B cell (primary cell): ENCODE results near the gene NDEL1. TPM values are rescaled to one million over a fixed set of nuclear protein-coding genes. Genes with fewer than 3 reads are reported as not detected.

Source experiments
- ATAC-seq: fragments of 200-7000 bp; cut with Tn5 transposase; one replicate; pipeline ENCODE4 v1.10.0; 2021; ENCODE audit warnings: low read depth, mild to moderate bottlenecking, moderate number of reproducible peaks, moderate library complexity
- CTCF ChIA-PET: fragments of 350-600 bp; sonication (Branson Sonifier 250); formaldehyde crosslinking; loops from one replicate; lab custom pipeline; 2021; ENCODE audit warnings: antibody characterized with exemption, inconsistent platforms; lab: Charles Lee
- POLR2A ChIA-PET: fragments of 350-600 bp; sonication (Branson Sonifier 250); formaldehyde crosslinking; loops from one replicate; lab custom pipeline; 2021; ENCODE audit warnings: antibody characterized with exemption; lab: Charles Lee
- DNase-seq: peaks from one replicate; pipeline ENCODE4 v3.0.0; 2013
- H2AFZ ChIP-seq: 2 replicates; pipeline ENCODE4 v1.6.1; 2012; ENCODE audit warnings: mild to moderate bottlenecking, low read depth, low read length; ENCODE audit not compliant: insufficient read depth, poor library complexity, severe bottlenecking
- H3K27ac ChIP-seq, 2 donors: 1 replicate in 1 of 2; 2 replicates in 1 of 2; pipeline ENCODE4 v1.5.1; 2012 to 2013; ENCODE audit warnings: low read length in 2 of 2, mild to moderate bottlenecking in 2 of 2, moderate library complexity in 1 of 2
- H3K27me3 ChIP-seq, 4 experiments: fragments of 200-600 bp in 1 of 4; sonication (generic) in 1 of 4; replicated peaks in 1 of 4; 1 replicate in 2 of 4; 2 replicates in 2 of 4; pipeline versions ENCODE4 v1.6.1 to v1.7.0; 2013 to 2016; ENCODE audit warnings: low read length in 3 of 4, mild to moderate bottlenecking in 2 of 4, mixed read lengths in 1 of 4, moderate library complexity in 1 of 4; ENCODE audit not compliant: insufficient read depth in 4 of 4, control insufficient read depth in 3 of 4; ENCODE audit errors: control extremely low read depth in 1 of 4
- H3K36me3 ChIP-seq, 2 experiments: replicated peaks in 1 of 2; 1 replicate in 1 of 2; 2 replicates in 1 of 2; pipeline versions ENCODE4 v1.6.1 to v1.7.1; 2013; ENCODE audit warnings: low read length in 1 of 2; ENCODE audit not compliant: insufficient read depth in 2 of 2, control insufficient read depth in 1 of 2; ENCODE audit errors: control extremely low read depth in 1 of 2, extremely low read depth in 1 of 2
- H3K4me1 ChIP-seq, 2 donors: fragments of 200-600 bp in 1 of 2; sonication (generic) in 1 of 2; 1 replicate in 1 of 2; 2 replicates in 1 of 2; pipeline versions ENCODE4 v1.5.1 to v1.6.1; 2013 to 2017; ENCODE audit warnings: low read length in 2 of 2; ENCODE audit not compliant: control insufficient read depth in 2 of 2, insufficient read depth in 2 of 2
- H3K4me2 ChIP-seq: replicated peaks from 2 replicates; pipeline ENCODE3; 2012; ENCODE audit warnings: mild to moderate bottlenecking, low read depth, low read length; ENCODE audit not compliant: poor library complexity, severe bottlenecking
- H3K4me3 ChIP-seq, 5 experiments: fragments of 200-600 bp in 1 of 5; sonication (generic) in 1 of 5; 1 replicate in 3 of 5; 2 replicates in 2 of 5; pipeline versions ENCODE4 v1.5.1 to v1.7.0; 2011 to 2016; ENCODE audit warnings: low read length in 4 of 5, mild to moderate bottlenecking in 4 of 5, low read depth in 2 of 5, control low read depth in 1 of 5, moderate library complexity in 1 of 5; ENCODE audit not compliant: insufficient read depth in 1 of 5; ENCODE audit errors: control extremely low read depth in 1 of 5, extremely low read depth in 1 of 5
- H3K79me2 ChIP-seq: fragments of 200-600 bp; sonication (generic); one replicate; pipeline ENCODE4 v1.6.0; 2016; ENCODE audit warnings: low read length; ENCODE audit not compliant: control insufficient read depth, insufficient read depth
- H3K9ac ChIP-seq: fragments of 200-600 bp; sonication (generic); 2 replicates; pipeline ENCODE4 v1.6.1; 2017; ENCODE audit warnings: mild to moderate bottlenecking, low read length, moderate library complexity
- H3K9me3 ChIP-seq, 3 donors: one replicate each; pipeline versions ENCODE4 v1.6.1 to v1.7.1; 2013; ENCODE audit warnings: low read length in 2 of 3; ENCODE audit not compliant: control insufficient read depth in 2 of 3, insufficient read depth in 1 of 3; ENCODE audit errors: control extremely low read depth in 1 of 3
- H4K20me1 ChIP-seq: 2 replicates; pipeline ENCODE4 v1.6.0; 2012; ENCODE audit warnings: mild to moderate bottlenecking, low read length; ENCODE audit not compliant: insufficient read depth, control insufficient read depth, poor library complexity, severe bottlenecking
- H3K27ac Mint-ChIP-seq: one replicate; pipeline ENCODE4 v1.8.0; 2021; ENCODE audit warnings: mixed read lengths
- H3K27me3 Mint-ChIP-seq: one replicate; pipeline ENCODE4 v1.8.0; 2021; ENCODE audit warnings: mixed read lengths
- H3K4me1 Mint-ChIP-seq: one replicate; pipeline ENCODE4 v1.8.0; 2021; ENCODE audit warnings: mixed read lengths
- H3K4me3 Mint-ChIP-seq: one replicate; pipeline ENCODE4 v1.8.0; 2021; ENCODE audit warnings: mixed read lengths
- H3K9me3 Mint-ChIP-seq: one replicate; pipeline ENCODE4 v1.8.0; 2022; ENCODE audit warnings: mixed read lengths; ENCODE audit not compliant: insufficient read depth
- EZH2 ChIP-seq: IDR thresholded peaks from 2 replicates; pipeline ENCODE4 v1.6.1; 2012; ENCODE audit warnings: borderline replicate concordance, low read depth, mild to moderate bottlenecking, moderate library complexity, low read length; ENCODE audit not compliant: insufficient read depth, poor library complexity, severe bottlenecking
- WGBS: methylation state at CpG from one replicate; pipeline ENCODE4 v1.1.5; 2013; ENCODE audit warnings: missing lambda C conversion rate; ENCODE audit not compliant: insufficient coverage; 5-methylcytosine and 5-hydroxymethylcytosine counted together
- intact Hi-C: fragments of 100-400 bp; cut with micrococcal nuclease; formaldehyde crosslinking; loops from one replicate; pipeline ENCODE4 v1.10.0; 2022
- polyA plus RNA-seq: library from polyadenylated mRNA; depleted of rRNA; stranded (reverse); fragments of >200 nt; gene quantifications from 2 replicates; pipeline ENCODE4 v1.2.3, GENCODE V29; 2012
- small RNA-seq: library from RNA; depleted of rRNA; stranded (forward); fragments of <200 nt; gene quantifications from one replicate; pipeline ENCODE3, GENCODE V24; 2012; ENCODE audit warnings: low replicate concordance, low read depth; ENCODE audit not compliant: insufficient read length
- total RNA-seq, 2 donors: library from RNA; stranded (reverse); fragments of 120-200 nt in 1 of 2; gene quantifications; 1 replicate in 1 of 2; 2 replicates in 1 of 2; pipeline versions ENCODE4 v1.2.3 to v1.2.4, GENCODE V29; 2013 to 2022
- TF ChIP-seq, protein P1 (sequence below): fragments of 200-600 bp; IDR thresholded peaks from one replicate; pipeline ENCODE4 v1.8.0; 2022; ENCODE audit warnings: antibody characterized with exemption, mild to moderate bottlenecking

NDEL1 gene
- total and polyA plus RNA-seq, 2 donors (not counting 1 experiment from before 2014, with no cell fraction given) = 30.2 to 108 TPM

- Mint-ChIP-seq H3K9me3 (no peaks in the 10 kb centered on the region), H3K4me3 (no peak overlapping the region), H3K4me1 (no peaks in the 10 kb centered on the region), H3K27ac (no peak overlapping the region), H3K27me3 (no peaks in the 10 kb centered on the region)
- DNase-seq = no peak
- H3K27ac ChIP-seq = no peak overlapping the region
- no peaks in the 10 kb centered on the region for H3K36me3 ChIP-seq
- no peak for ATAC-seq
- H3K27me3 ChIP-seq = no peaks in the 10 kb centered on the region
- H3K4me2 ChIP-seq = no peak overlapping the region
- H4K20me1 ChIP-seq = no peaks in the 10 kb centered on the region
- no peaks in the 10 kb centered on the region for H3K79me2 ChIP-seq
- no peak overlapping the region for H3K9ac ChIP-seq
- no peaks in the 10 kb centered on the region for H3K9me3 ChIP-seq
- no peaks in the 10 kb centered on the region for H3K4me1 ChIP-seq
- WGBS = 100% methylated on average over 10 of the region's 11 CpGs
- CTCF ChIA-PET = no interaction called here
- no peak overlapping the region for H3K4me3 ChIP-seq
- no peak for TF ChIP-seq EZH2
- TF ChIP-seq, protein P1, sequence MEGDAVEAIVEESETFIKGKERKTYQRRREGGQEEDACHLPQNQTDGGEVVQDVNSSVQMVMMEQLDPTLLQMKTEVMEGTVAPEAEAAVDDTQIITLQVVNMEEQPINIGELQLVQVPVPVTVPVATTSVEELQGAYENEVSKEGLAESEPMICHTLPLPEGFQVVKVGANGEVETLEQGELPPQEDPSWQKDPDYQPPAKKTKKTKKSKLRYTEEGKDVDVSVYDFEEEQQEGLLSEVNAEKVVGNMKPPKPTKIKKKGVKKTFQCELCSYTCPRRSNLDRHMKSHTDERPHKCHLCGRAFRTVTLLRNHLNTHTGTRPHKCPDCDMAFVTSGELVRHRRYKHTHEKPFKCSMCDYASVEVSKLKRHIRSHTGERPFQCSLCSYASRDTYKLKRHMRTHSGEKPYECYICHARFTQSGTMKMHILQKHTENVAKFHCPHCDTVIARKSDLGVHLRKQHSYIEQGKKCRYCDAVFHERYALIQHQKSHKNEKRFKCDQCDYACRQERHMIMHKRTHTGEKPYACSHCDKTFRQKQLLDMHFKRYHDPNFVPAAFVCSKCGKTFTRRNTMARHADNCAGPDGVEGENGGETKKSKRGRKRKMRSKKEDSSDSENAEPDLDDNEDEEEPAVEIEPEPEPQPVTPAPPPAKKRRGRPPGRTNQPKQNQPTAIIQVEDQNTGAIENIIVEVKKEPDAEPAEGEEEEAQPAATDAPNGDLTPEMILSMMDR = no peak
- POLR2A ChIA-PET = no interaction called here
- intact Hi-C loops = no loop called here
- H2AFZ ChIP-seq = no peak overlapping the region
These were observed 79.1 kb downstream of the NDEL1 start for GRCh38 chr17:8514801-8515200.

Small RNA genes lying within 50 kb of the gene (small RNA-seq; reads per million reads assigned to genes)
- gene RNU7-43P = not detected

Other genes with a start within 250 kb of the NDEL1 start
- 18.6 and 20.2 TPM in 2 replicates for gene BORCS6, start 245.7 kb upstream of the NDEL1 start, total RNA-seq
- gene BORCS6, start 245.7 kb upstream of the NDEL1 start, polyA plus RNA-seq = 4.3 and 9.7 TPM in 2 replicates
- gene AURKB, start 225.3 kb upstream of the NDEL1 start, total RNA-seq = 0.41 and 1.1 TPM in 2 replicates
- 2.7 and 5.3 TPM in 2 replicates for gene AURKB, start 225.3 kb upstream of the NDEL1 start, polyA plus RNA-seq
- gene CTC1, start 187.8 kb upstream of the NDEL1 start, total RNA-seq = 209 TPM in 2 replicates
- 263 and 267 TPM in 2 replicates for gene CTC1, start 187.8 kb upstream of the NDEL1 start, polyA plus RNA-seq
- gene PFAS, start 186.6 kb upstream of the NDEL1 start, total RNA-seq = 65.5 and 66.4 TPM in 2 replicates
- 22.3 and 31.4 TPM in 2 replicates for gene PFAS, start 186.6 kb upstream of the NDEL1 start, polyA plus RNA-seq
- gene RANGRF, start 147.2 kb upstream of the NDEL1 start, total RNA-seq = 46.8 and 48.8 TPM in 2 replicates
- gene RANGRF, start 147.2 kb upstream of the NDEL1 start, polyA plus RNA-seq = 76.1 and 83.2 TPM in 2 replicates
- 8.4 and 9.9 TPM in 2 replicates for gene SLC25A35, start 140.5 kb upstream of the NDEL1 start, total RNA-seq
- gene SLC25A35, start 140.5 kb upstream of the NDEL1 start, polyA plus RNA-seq = 8.9 and 12.5 TPM in 2 replicates
- gene ARHGEF15, start 125.6 kb upstream of the NDEL1 start, total RNA-seq = not detected in 2 replicates
- not detected in 2 replicates for gene ARHGEF15, start 125.6 kb upstream of the NDEL1 start, polyA plus RNA-seq
- gene ODF4, start 96.0 kb upstream of the NDEL1 start, total RNA-seq = not detected in 2 replicates
- not detected in 2 replicates for gene ODF4, start 96.0 kb upstream of the NDEL1 start, polyA plus RNA-seq
- gene RPL26, start 52.7 kb upstream of the NDEL1 start, total RNA-seq = 2,601 and 2,684 TPM in 2 replicates
- 4,449 and 5,599 TPM in 2 replicates for gene RPL26, start 52.7 kb upstream of the NDEL1 start, polyA plus RNA-seq
- not detected in 2 replicates for gene RNF222, start 38.1 kb upstream of the NDEL1 start, total RNA-seq
- 2.6 and 3.0 TPM in 2 replicates for gene RNF222, start 38.1 kb upstream of the NDEL1 start, polyA plus RNA-seq
- gene MYH10, start 194.8 kb downstream of the NDEL1 start, total RNA-seq = 1.7 and 1.9 TPM in 2 replicates
- gene MYH10, start 194.8 kb downstream of the NDEL1 start, polyA plus RNA-seq = 0.04 and 0.16 TPM in 2 replicates